Cardiac muscle cell (in vitro differentiated cells and primary cell): Measurements from ENCODE around the gene HDAC11. TPM values are rescaled to one million over a fixed set of nuclear protein-coding genes. Genes with fewer than 3 reads are reported as not detected.
A peak's percentile ranks its signal among the peaks of the same experiment; 100 is the strongest.
"Not testable (repeated sequence)": the region's sequence is repeated elsewhere in the genome, so short reads cannot be mapped to it uniquely, and the experiment has no call there.

Source experiments
- DNase-seq, 2 donors: peaks; one replicate each; pipeline versions ENCODE4 v3.0.0 to v3.0.0-alpha.2; 2010 to 2017; ENCODE audit warnings: low read depth in 1 of 2, low spot score in 1 of 2
- H3K27ac ChIP-seq: fragments of 200-600 bp; sonication (generic); 2 replicates; pipeline ENCODE4 v1.5.1; 2016
- H3K27me3 ChIP-seq: fragments of 200-600 bp; sonication (generic); 2 replicates; pipeline ENCODE4 v1.6.0; 2016; ENCODE audit warnings: control low read depth
- H3K36me3 ChIP-seq: fragments of 200-600 bp; sonication (generic); 2 replicates; pipeline ENCODE4 v1.5.1; 2016; ENCODE audit warnings: control low read depth
- H3K4me1 ChIP-seq: fragments of 200-600 bp; sonication (generic); 2 replicates; pipeline ENCODE4 v1.8.1; 2017; ENCODE audit warnings: low read depth, mild to moderate bottlenecking, mixed run types
- H3K4me3 ChIP-seq: fragments of 200-600 bp; sonication (generic); 2 replicates; pipeline ENCODE4 v1.5.1; 2016; ENCODE audit warnings: mild to moderate bottlenecking
- H3K9me3 ChIP-seq: fragments of 200-600 bp; sonication (generic); 2 replicates; pipeline ENCODE4 v1.5.1; 2017; ENCODE audit warnings: low read depth, mild to moderate bottlenecking, control low read depth
- CTCF ChIP-seq: IDR thresholded peaks from 2 replicates; pipeline ENCODE4 v1.5.1; 2012; ENCODE audit warnings: low read depth, mild to moderate bottlenecking, low read length
- polyA plus RNA-seq: library from polyadenylated mRNA; unstranded; fragments of >200 nt; fragmentation: Nextera tagmentation; extraction: Ambion mirVana; gene quantifications from 2 replicates; pipeline ENCODE4 v1.2.1, GENCODE V29; 2016
- total RNA-seq: library from RNA; depleted of rRNA; stranded (reverse); fragments of >200 nt; gene quantifications from 2 replicates; pipeline ENCODE4 v1.2.3, GENCODE V29; 2016

The HDAC11 gene
- total and polyA plus RNA-seq, 2 experiments from 2014 or later, result 27.1 to 35.7 TPM

DNA sequence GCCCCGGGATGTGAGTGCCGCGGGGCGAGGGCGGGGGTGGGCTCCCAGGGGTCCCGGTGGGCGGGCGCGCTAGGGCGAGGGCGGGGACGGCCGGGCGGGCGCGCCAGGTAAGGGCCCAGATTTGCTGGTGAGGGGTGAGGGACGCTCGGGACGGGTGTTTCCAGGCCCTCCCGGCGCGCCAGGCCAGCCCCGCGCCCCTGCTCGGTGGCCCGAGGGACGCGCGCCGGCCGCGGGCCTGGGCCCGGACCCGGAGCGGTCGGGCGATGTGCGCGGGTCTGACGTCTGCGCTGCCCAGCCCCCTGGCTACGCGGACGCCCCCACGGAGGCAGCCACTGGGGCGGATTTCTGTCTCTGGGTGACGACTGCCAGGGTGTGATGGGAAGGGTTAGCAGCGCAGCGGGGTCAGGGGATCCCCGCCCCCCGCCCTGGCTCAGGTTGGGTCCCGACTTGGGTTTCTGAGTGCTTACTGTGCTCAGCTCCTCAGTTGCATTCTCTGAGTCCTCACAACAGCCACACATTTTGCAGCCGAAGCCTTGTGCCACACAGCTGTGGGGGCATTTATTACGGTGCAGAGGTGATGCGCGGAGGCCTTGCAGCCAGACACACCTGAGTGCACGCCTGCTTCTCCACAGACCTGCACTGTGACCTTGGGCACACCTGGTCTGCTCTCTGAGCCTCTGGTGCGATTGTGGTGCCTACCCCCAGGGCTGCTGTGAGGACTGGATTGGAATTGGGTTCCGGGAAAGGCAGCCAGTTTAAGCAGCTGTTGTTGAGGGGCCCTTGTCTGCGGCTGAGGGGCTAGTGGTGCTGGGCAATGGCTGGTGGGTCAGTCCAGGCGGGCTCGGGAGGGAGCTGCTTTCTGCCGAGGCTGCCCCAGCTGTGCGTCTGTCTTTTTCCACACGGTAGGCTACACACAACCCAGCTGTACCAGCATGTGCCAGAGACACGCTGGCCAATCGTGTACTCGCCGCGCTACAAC, 523 bp downstream of the HDAC11 start:
- H3K36me3 ChIP-seq, result no peaks in the 10 kb centered on the region
- DNase-seq, result peak in 1 of 2 donors; percentile 28
- H3K4me3 ChIP-seq, result peak overlapping the region; percentile 45
- no peaks in the 10 kb centered on the region for H3K9me3 ChIP-seq
- TF ChIP-seq CTCF, result no peak
- peaks cover 28% of the 10 kb centered on the region for H3K4me1 ChIP-seq
- no peaks in the 10 kb centered on the region for H3K27me3 ChIP-seq
- H3K27ac ChIP-seq, result no peak overlapping the region

- TF ChIP-seq CTCF, result no peak
- Histone ChIP-seq H3K9me3 (no peaks in the 10 kb centered on the region), H3K4me3 (no peak overlapping the region), H3K4me1 (peaks cover 29% of the 10 kb centered on the region), H3K36me3 (no peaks in the 10 kb centered on the region), H3K27me3 (no peaks in the 10 kb centered on the region), H3K27ac (no peak overlapping the region)
- DNase-seq, result no peak
Observed at GRCh38 chr3:13482106-13482690, 2.1 kb downstream of the HDAC11 start.

GRCh38 chr3:13483286-13483685, 3.2 kb downstream of the HDAC11 start:
- TF ChIP-seq CTCF, result no peak
- Histone ChIP-seq H3K4me1 (peaks cover 22% of the 10 kb centered on the region), H3K36me3 (no peaks in the 10 kb centered on the region), H3K9me3 (no peaks in the 10 kb centered on the region), H3K27me3 (no peaks in the 10 kb centered on the region), H3K4me3 (no peak overlapping the region), H3K27ac (no peak overlapping the region)
- DNase-seq, result no peak

GRCh38 chr3:13483988-13484695, 4.0 kb downstream of the HDAC11 start:
- no peak for DNase-seq
- Histone ChIP-seq H3K27ac (peak overlapping the region; percentile 76), H3K4me3 (no peak overlapping the region), H3K4me1 (peaks cover 18% of the 10 kb centered on the region), H3K27me3 (no peaks in the 10 kb centered on the region), H3K9me3 (no peaks in the 10 kb centered on the region), H3K36me3 (no peaks in the 10 kb centered on the region)
- TF ChIP-seq CTCF, result no peak

DNA sequence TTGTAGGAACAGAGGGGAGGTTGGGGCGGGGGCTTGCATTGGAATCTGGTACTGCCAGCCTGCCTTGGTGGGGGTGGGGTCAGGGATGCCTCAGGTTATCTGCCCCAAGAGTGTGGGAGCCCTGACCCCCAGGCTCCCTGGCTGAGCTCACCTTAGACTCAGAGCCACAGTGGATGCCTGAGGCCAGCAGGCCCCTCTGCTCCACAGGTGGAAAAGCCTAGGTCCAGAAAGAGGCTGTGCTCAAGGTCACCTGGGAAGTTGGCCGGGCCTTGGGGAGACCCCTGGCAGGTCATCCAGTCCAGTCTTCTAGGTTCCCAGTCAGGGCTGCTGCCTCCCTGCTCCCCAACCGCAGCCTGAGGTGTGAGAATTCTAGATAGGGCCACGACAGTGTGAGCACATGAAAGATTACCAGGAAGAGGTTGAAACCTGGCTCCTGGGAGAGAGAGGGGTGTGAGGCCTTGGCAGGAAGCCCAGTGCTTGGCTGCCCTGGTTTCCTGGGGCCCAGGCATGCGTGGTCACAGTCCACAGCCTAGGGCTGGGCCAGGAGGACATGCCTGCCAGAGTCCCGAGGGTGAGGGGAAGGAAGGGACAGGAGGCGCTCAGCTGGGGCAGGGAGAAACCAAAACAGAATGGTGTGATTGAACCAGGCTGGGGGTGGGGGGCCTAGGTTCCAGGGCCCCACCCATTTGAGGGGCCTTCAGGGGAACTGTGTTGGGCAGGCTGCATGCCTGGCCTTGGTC, 4.9 kb downstream of the HDAC11 start:
- TF ChIP-seq CTCF, result no peak
- DNase-seq, result peak; percentile 74 to 89

GRCh38 chr3:13485630-13486562, 5.8 kb downstream of the HDAC11 start:
- H3K27ac ChIP-seq, result peak overlapping the region; percentile 76
- not testable (repeated sequence) for DNase-seq, H3K36me3 ChIP-seq, H3K27me3 ChIP-seq, H3K9me3 ChIP-seq, H3K4me3 ChIP-seq
- H3K4me1 ChIP-seq, result peaks cover 18% of the 10 kb centered on the region

More for the DNA sequence above, 4.9 kb downstream of the HDAC11 start:
- Histone ChIP-seq H3K27ac (peak overlapping the region; percentile 76), H3K4me3 (no peak overlapping the region), H3K9me3 (no peaks in the 10 kb centered on the region), H3K36me3 (no peaks in the 10 kb centered on the region), H3K4me1 (peaks cover 18% of the 10 kb centered on the region), H3K27me3 (no peaks in the 10 kb centered on the region)
